HG02943 (cell line): ENCODE measurements around the gene PRDM8.

ENCODE experiments used
- ATAC-seq: cut with Tn5 transposase; IDR thresholded peaks from one replicate; pipeline ENCODE4 v1.9.1; 2021; ENCODE audit warnings: mild to moderate bottlenecking, low read depth, moderate library complexity; ENCODE audit not compliant: unreplicated experiment

PRDM8 gene

DNA sequence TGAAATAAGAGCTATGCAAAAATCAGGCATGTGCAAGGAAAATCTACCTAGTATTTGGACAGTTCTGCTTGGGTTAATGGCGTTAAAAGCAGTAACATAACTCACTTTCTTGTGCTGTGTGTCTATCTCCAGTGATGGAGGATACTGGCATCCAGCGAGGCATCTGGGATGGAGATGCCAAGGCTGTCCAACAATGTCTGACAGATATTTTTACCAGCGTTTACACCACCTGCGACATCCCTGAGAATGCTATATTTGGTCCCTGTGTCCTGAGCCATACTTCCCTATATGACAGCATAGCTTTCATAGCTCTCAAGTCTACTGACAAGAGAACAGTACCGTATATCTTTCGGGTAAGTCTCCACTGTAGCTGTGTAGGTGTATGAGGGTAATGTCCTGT, 2.6 kb downstream of the PRDM8 start:
- no peak for ATAC-seq

DNA sequence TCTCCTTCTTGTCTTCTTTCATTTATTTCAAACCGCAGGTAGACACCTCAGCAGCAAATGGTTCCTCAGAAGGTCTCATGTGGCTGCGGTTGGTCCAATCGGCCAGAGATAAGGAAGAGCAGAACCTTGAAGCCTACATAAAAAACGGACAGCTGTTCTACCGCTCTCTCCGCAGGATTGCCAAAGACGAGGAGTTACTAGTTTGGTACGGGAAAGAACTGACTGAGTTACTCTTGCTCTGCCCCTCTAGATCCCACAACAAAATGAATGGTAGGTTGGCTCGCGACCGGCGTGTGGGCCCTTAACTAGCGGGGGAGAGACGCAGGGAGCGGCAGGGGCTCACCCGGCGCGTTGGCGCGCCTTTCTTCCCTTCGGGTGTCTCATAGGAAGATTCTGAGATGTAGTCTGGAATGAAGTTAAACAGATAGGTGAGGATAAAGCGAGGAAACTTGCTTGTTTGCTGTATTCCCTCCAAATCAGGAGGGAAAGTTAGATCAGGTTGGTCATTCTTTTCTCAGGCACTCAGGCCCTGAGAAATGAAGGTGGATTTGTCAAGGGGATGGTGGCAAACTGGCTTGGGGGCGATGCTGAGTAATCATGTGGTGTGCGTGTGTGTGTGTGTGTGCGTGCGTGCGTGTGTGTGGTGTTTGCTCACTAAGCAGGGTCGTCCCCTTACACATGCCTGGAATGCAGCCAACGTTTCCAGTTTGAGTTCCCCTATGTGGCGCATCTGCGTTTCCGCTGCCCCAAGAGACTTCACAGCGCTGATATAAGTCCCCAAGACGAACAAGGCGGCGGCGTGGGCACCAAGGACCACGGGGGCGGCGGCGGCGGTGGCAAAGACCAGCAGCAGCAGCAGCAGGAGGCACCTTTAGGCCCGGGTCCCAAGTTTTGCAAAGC, 4.2 kb downstream of the PRDM8 start:
- peak; percentile 5 for ATAC-seq

DNA sequence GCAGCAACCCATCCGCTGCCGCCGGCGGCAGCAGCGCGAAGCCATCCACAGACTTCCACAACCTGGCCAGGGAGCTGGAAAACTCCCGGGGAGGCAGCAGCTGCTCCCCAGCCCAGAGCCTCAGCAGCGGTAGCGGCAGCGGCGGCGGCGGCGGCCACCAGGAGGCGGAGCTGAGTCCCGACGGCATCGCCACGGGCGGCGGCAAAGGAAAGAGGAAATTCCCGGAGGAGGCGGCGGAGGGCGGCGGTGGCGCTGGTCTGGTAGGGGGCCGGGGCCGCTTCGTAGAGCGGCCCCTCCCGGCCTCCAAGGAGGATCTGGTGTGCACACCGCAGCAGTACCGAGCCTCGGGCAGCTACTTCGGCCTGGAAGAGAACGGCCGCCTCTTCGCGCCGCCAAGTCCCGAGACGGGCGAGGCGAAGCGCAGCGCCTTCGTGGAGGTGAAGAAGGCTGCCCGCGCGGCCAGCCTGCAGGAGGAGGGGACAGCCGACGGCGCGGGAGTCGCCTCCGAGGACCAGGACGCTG, 4.9 kb downstream of the PRDM8 start:
- peak; percentile 74 for ATAC-seq

DNA sequence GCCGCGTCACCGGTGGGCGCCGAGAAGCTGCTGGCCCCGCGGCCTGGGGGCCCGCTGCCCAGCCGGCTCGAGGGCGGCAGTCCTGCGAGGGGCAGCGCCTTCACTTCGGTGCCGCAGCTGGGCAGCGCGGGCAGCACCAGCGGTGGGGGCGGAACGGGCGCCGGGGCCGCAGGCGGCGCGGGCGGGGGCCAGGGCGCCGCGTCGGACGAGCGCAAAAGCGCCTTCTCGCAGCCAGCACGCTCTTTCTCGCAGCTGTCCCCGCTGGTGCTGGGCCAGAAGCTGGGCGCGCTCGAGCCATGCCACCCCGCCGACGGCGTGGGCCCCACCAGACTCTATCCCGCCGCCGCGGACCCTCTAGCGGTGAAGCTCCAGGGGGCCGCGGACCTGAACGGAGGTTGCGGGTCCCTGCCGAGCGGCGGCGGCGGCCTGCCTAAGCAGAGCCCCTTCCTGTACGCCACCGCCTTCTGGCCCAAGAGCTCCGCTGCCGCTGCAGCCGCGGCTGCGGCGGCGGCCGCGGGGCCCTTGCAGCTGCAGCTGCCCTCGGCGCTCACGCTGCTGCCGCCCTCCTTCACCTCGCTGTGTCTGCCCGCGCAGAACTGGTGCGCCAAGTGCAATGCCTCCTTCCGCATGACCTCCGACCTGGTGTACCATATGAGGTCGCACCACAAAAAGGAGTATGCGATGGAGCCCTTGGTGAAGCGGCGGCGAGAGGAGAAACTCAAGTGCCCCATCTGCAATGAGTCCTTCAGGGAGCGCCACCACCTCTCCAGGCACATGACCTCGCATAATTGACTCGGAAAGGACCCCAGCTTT, 5.6 kb downstream of the PRDM8 start:
- peak; percentile 47 for ATAC-seq

DNA sequence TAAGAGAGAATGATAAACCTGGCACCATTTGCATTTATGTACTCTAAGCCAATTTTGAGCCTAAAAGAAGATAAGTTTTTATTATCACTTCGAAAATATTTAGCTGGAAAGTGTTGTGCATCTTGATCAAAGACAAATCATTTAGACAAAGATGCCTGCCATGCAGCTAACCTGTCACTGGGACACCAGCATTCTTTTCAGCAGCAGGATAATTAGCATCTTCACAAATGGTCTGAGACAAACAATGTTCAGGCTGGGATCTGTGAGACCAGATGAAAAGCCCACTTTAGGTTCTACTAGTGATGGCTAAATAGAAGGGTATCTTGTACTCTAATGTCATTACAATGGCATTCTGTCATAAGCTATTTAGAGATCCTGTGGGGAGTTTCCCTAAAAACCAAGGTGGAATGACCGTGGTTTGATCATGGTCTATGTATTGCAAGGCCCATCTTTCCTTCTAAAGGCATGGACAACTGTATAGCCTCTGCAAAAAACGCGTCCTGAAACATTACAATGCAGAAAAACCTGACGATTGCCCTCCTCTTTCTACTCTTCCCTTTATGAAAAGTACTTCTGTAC, 7.2 kb downstream of the PRDM8 start:
- ATAC-seq, result no peak

DNA sequence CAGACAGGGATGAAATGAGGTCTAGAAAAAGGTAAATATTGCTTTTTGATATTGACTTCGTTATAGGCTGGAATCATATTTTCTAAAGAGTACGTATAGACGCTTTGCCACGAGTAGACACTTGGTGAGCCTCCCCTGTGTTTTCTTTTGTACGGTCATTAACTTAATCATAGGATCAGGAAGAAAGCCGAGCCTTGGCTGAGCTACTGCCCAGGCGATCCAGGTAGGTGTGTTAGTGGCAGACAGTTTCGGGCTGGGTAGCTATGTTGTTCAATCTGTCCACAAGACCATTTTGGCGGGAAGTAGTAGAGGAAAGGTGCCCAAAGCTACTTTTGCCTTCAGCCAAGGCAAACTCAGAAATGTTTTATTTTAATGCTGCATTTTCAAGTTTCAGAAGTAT, 8.8 kb downstream of the PRDM8 start:
- no peak for ATAC-seq

DNA sequence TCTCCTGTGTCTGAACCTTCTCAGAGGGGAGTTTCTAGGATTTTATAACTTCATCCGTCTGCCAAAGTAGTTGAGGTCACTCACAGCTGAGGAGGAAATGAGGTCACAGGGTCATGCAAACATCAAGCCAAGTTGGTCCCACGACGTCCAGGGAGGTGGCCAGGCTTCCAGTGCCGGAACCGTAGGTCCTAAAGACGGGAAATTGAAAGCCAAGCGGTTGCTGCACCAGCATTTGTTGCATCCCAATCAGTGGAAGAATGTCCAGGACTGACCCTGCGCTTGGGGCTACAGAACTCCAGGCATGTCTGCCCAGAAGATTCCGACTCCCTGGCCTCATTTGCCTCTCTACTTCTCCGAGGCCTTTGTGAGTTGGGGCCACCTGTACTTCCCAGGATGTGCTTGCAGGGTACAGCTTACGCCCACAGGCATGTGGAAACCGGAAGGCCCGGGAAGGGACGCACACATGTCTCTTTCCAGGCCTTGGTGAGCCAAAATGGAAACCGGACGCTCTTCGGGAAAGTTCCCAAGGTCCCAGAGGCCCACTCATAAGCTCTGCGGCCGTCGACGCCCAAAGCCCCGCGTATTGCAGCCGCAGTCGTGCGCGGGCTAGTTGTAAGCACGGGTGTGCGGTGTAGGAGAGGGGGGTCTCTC, 9.3 kb downstream of the PRDM8 start:
- no peak for ATAC-seq

DNA sequence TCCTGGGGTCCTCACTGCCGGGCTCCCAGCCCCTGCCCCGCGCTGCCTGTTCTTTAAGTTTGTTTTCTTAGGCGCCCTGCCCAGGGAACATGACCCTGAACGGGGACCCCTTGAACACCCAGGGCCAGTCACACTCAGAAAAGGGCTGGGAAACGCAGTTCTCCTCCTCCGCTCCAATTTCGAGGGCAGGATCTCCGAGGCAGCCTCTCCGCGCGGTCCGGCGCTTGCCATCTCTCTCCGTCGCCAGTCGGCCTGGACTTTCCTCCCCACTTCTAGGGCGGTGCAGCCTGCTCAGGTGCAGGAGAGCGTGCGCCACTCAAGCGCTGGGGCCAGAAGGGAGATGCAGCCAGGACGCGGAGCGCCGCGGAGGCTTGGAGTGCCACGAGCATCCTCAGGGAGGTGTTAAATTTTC, 9.9 kb downstream of the PRDM8 start:
- ATAC-seq, result no peak

DNA sequence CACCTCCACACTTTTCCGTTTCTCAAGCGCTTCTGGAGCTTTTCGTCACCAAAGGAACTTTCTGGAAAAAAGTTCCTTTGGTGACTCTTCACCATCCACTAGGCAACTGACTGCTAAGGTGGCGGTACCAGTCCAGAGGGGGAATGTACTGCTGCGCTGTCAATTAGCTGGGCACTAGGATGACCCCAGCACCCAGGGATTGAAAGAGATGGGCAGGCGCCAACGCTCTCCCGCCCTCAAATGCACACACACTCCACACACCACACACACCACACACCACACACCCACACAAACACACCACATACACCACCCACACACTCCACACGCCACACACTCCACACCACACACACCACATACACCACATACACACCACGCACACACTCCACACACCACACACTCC, 10.4 kb downstream of the PRDM8 start:
- ATAC-seq, result no peak

DNA sequence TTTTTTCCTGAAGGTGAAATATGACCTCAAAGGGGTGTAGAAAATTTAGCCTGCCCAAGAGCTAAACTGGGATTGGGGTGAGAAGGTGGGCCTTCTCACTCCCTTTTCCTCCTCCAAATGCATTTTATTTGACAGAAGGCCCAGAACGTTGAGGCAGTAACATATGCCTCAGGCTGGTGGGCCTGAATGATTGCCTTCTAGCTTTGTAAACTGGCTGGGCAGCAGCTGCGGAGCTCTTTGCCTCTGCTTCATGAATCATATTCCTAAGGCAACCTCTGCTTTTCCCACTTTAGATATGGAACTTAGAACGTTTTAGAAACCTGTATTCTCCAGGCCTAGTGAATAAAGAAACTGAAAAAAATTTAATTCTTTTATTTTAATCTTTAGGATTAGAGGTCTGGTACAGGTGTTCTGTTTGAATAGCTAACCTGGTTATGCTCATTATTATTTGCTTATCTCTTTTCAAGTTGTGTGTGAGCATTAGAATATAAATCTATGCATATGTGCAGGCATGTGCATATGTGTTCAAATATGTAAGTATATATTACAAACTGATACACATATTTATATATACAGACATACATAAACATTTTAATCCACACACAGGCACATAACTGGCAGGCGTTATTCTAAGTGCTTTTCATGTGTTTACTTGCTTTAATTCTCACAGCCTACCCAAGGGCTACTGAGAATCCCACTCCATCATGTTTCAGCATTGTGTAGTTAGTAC, 11.5 kb downstream of the PRDM8 start:
- no peak for ATAC-seq

DNA sequence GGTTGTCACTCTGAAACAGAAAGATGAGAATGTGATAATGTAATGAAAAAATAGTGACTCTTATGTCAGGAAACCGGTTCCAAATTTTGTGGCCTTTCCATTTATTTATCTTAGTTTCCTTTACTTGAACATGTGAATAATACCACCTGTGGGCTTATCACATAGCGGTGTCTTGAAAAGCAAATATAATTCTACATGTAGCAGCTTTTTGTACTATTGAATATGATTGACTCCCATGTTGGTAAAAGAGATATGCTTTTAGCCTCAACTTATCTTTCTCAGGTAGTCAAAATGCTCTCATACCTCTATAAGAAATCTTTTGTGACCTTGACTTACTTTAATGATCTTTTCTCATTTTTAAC, 12.0 kb downstream of the PRDM8 start:
- no peak for ATAC-seq

DNA sequence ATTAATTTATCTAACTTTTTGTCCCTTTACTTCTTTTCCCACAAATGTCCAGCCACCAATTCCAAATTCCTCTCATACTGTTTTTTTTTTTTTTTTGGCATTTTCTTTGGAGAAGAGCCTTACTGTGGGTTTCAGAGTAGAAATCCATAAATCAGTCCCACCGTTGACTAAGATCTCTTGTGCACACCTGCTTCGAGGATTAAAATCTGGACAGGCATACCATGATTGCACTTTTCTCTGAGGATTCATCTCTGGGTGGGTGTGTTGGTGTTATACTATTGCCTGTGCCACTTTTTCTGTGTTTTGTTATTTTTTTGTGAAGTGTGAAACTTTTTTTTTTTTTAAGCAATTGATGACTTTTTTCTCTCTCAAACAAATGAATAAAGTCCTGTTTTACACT, 13.2 kb downstream of the PRDM8 start:
- ATAC-seq, result no peak

DNA sequence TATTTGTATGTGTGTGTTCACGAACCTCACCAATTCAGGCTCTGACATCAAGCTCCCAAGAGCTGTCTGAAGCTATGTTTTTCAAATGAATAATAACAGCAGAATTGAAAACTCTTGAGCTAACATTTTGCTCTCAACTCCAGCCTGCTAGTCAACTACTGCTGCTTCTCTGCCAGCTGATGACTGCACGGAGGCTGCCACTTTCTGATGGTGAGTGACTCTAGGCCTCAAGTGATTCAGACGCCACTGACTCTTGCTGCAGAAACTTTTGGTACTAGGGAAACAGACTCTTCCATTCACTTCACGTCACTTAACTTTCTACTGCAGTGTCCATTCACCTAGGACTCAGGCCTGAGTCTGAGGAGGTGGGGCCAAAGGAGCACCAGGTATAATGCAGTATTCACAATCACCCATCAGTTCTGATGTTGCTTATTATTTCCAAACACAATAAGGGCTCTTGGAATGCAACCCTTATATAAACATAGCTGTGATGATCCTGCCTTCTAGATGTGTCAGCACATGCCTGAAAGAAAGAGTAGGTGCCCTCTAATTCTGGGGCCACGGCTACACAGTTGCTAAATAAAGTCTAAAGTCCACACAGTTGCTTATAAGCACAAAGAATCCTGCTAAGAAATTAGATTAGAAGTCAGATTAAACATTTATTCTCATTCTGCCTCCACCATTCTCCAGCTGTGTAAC, 16.0 kb downstream of the PRDM8 start:
- no peak for ATAC-seq

DNA sequence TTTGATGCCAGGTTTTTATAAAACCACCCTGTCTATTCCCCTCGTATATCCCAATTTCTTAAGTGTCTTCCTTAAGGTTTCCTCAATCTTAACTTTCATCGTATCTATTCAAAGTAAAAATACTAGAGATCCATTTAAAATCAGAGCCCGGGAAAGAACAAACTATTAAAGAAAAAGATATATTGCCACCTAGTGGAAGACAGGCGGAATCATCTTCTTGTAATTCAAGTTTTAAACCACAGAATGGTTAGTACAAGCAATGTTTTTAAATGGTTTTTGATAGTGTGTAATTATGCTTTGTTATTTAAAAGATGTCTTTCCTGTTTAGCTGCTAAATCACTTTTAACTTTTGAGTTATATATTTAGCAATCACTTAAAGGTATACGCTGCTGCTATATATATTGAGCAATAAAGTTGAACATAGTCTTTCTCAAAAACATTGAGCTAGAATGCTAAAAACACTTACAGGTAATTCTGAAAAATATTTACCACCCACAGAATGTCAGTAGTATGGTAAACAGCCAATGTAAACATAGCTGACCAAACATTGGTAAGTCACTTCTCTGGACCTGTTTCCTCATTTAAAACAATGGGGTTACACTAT, 18.2 kb downstream of the PRDM8 start:
- ATAC-seq, result no peak

DNA sequence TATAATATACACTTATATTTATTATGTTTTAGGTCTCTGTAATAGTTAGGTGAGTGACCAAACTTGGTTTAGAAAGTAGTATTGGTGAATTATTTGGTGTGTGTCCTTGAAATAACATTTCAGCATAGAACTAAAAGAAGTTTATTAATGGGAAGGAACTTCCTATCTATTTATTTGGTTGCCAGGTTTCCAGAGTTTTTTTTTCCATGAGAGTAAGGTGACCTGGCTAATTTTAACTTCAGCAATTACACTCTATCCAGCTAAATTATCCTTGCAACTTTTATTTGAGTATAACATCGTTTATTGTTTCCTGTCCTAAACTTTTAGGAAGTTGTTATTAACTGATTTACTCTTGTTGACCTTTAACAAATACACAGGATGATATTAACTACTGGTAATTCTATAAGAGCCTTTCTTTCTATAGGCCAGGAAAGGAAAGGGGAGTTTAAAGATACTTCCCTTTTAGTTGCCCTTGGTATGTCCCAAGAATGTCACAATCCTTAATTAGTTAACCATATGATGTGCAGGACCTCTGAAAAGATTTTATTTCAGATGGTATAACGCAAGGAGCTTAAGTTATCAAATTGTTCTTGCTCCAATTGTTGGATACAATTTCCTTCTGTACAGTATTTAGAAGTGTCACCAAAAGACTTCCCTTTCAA, 18.9 kb downstream of the PRDM8 start:
- no peak for ATAC-seq

DNA sequence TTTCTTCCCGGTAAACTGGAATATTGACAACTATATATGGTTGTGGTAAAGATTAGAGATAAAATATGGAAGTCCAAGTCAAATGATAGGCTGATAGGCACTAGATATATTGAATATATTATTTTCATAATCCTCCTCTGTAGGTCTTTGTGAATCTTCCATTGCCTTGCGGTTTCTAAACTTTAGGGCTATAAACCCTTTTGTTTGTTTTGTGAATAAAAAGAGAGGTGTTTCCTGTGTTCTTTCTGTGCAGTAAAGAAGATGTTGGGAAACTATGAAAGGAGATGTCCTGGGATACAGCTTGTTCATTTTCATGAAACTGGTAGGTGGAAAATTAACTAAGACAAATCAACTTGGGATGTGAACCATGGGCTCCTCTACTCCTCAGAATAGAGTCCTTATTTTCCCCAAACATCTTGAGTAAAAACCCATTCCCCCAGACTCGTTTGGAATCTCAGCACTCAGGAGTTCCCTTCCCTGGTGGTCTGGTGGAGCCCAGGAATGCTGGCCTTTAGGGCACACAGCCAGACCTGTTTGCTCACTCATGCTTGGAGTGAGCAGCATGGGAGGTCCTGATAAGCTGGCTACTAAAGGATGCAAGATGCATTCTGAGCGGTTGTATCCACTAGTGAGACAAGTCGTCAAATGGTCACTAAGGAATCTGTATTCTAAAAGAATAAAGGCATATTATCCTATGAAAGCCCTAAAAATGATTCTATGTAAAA, 22.2 kb downstream of the PRDM8 start:
- ATAC-seq, result no peak

DNA sequence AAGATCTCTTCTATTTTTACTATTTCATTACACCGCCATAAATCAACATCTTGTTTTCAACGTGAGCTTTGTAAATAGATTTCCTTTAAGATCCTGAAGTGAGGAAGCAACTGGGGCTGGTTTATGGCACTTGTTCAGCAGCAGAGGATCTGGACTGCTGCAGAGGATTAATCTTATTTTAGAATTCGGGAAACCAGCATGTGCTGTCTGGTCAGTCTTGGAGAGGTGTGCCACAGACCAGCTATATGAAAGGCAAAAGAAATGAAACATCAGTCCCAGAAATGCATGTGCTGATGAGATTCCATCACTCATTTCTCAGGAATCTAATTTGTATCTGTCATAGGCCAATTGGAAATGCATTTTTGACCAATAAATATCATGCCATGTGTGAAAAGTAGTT, 23.4 kb downstream of the PRDM8 start:
- ATAC-seq, result no peak

DNA sequence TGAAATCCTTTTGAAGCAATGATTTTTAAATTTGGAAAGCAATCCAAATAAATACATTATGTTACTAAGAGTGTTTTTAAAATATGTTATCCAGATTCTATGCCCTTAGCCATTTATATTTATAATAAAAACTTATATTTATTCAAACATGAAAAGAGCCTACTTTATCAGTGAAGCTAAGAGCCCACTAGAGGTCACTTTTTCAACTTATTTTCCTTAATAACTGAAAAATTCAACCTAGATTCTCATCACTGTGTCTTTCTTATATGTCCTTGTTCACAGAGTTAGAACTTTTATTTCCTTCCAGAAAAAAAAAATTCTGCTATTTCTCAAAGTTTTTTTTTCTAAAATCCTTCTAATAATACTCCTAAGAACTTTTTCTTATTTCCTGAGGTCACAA, 23.9 kb downstream of the PRDM8 start:
- no peak for ATAC-seq
